Spleen (tissue), 7 donors: ENCODE measurements around the gene TM9SF4.
"Not testable (repeated sequence)": the region's sequence is repeated elsewhere in the genome, so short reads cannot be mapped to it uniquely, and the experiment has no call there.

ENCODE experiments used
- POLR2A ChIP-seq, 3 donors: fragments of 450-650 bp; IDR thresholded peaks; one replicate each; pipeline ENCODE4 v1.5.1; 2017; ENCODE audit warnings: antibody characterized with exemption in 3 of 3, mild to moderate bottlenecking in 1 of 3
- TF ChIP-seq, protein P1 (sequence below), 11 experiments: fragments of 200-600 bp in 7 of 11; fragments of 450-650 bp in 4 of 11; sonication (generic) in 4 of 11; IDR thresholded peaks in 8 of 11; conservative IDR thresholded peaks in 3 of 11; 1 replicate in 7 of 11; 2 replicates in 4 of 11; pipeline versions ENCODE4 v1.4.0 to v1.8.0; 2016 to 2021; ENCODE audit warnings: antibody characterized with exemption in 11 of 11, inconsistent platforms in 4 of 11, mild to moderate bottlenecking in 1 of 11
- donor health status: DM: no; HTN: no; CAD: no; lungs with moderate emphysema.
- donor health status: DM: no; HTN: no; CAD: no.
- donor health status: DM: no; HTN: no; CAD: no.

DNA sequence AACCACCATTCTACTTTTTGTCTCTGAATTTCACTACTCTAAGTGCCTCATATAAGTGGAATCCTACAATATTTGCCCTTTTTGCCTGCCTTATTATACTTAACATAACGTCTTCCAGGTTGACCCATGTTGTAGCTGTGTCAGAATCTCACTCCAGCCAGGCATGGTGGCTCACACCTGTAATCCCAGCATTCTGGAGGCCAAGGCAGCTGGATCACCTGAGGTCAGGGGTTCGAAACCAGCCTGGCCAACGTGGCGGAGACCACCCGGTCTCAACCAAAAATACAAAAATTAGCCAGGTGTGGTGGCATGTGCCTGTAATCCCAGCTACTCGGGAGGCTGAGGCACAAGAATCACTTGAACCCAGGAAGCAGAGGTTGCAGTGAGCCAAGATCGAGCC is 68.2 kb downstream of the TM9SF4 start:
- TF ChIP-seq, protein P1, sequence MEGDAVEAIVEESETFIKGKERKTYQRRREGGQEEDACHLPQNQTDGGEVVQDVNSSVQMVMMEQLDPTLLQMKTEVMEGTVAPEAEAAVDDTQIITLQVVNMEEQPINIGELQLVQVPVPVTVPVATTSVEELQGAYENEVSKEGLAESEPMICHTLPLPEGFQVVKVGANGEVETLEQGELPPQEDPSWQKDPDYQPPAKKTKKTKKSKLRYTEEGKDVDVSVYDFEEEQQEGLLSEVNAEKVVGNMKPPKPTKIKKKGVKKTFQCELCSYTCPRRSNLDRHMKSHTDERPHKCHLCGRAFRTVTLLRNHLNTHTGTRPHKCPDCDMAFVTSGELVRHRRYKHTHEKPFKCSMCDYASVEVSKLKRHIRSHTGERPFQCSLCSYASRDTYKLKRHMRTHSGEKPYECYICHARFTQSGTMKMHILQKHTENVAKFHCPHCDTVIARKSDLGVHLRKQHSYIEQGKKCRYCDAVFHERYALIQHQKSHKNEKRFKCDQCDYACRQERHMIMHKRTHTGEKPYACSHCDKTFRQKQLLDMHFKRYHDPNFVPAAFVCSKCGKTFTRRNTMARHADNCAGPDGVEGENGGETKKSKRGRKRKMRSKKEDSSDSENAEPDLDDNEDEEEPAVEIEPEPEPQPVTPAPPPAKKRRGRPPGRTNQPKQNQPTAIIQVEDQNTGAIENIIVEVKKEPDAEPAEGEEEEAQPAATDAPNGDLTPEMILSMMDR (IDR thresholded peaks at IDR 0.05 in 8 of 11, conservative IDR thresholded peaks at IDR 0.05 in 3 of 11) = not testable (repeated sequence)
- not testable (repeated sequence) for TF ChIP-seq POLR2A (IDR thresholded peaks at IDR 0.05)
